ENCODE data around the gene TNFSF9. TPM values are rescaled to one million over a fixed set of nuclear protein-coding genes. Genes with fewer than 3 reads are reported as not detected.
A peak's percentile ranks its signal among the peaks of the same experiment; 100 is the strongest.

Gene TNFSF9
- total RNA-seq, 6 donors from 2014 or later, result 6.3 to 11.6 (median 8.4) TPM

DNA sequence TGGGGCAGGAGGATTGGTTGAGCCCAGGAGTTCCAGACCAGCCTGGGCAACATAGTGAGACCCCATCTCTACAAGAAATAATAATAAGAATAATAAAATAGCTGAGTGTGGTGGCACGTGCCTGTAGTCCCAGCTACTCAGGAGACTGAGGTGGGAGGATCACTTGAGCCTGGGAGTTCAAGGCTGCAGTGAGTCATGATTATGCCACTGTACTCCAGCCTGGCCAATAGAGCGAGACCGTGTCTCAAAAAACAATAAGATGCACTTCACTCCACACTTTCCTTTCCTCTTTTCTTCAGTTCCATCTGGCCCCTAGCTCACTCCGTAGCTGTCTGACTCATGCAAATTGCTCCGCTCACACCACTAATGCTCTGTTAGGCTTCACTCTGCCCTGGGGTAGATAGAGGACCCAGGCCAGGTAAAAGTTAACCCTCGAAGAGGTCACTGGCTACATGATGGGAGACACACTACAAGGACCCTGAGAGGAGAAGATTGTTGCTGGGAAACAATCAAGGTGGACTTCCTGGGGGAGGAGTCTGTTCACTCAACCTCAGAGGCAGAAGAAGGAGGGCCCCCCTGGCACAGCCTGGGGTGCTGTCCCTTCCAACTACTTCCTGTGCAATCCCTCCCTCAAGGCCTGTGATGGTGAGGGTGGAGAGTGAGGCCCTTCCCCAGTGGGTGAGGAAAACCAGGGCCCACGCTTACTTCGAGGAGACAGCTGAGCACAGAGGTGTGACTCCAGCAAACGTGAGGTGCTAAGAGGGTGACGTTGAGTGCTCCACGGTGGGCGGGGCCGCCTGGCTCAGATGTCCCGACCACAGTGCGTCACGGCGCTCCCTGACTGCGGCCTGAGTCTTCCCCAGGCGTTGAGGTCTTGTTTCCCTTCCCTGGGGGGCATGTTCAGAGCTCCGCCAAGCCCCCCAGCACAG is 8.8 kb upstream of the TNFSF9 start:
- no peaks in the 10 kb centered on the region for H3K9me3 ChIP-seq
- no peaks in the 10 kb centered on the region for H3K27me3 ChIP-seq
- no peak overlapping the region for H3K4me3 ChIP-seq
- 60 to 63% methylated on average over 15 to 20 of the region's 20 CpGs for WGBS, 2 donors
- peak; percentile 41 to 58 for ATAC-seq (ENCODE audit: low FRiP score in 2 of 2)
- TF ChIP-seq POLR2A (IDR thresholded peaks at IDR 0.05) (peak in 1 of 4 donors; percentile 20), EP300 (IDR thresholded peaks at IDR 0.05) (no peak), POLR2AphosphoS5 (IDR thresholded peaks at IDR 0.05) (peak in 1 of 2 donors; percentile 14)
- H3K4me1 ChIP-seq, result peaks cover 10 to 21% (median 15%) of the 10 kb centered on the region in 4 donors
- peak overlapping the region in 1 of 4 donors; percentile 4 for H3K27ac ChIP-seq
- H3K36me3 ChIP-seq, result no peaks in the 10 kb centered on the region
- DNase-seq, result peak; percentile 58 to 87

DNA sequence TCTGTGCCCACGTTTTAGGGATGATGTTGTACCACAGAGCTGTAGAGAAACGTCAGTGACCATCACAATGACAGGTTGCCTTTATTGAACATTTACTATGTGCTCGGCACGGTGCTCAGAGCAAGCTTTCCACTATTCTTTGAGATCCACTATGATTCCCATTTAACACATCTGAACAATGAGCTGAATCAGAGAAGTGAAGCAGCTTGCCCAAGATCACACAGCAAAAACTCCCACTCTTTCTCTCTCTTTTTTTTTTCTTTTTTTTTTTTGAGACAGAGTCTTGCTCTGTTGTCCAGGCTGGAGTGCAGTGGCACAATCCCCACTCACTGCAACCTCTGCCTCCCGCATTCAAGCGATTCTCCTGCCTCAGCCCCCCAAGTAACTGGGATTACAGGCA is 8.1 kb upstream of the TNFSF9 start:
- Histone ChIP-seq H3K36me3 (no peaks in the 10 kb centered on the region), H3K9me3 (no peaks in the 10 kb centered on the region), H3K27ac (peak overlapping the region in 1 of 4 donors; percentile 4), H3K27me3 (no peaks in the 10 kb centered on the region), H3K4me3 (no peak overlapping the region), H3K4me1 (peaks cover 7 to 13% (median 11%) of the 10 kb centered on the region in 4 donors)
- 80 to 82% methylated on average over 6 of the region's 6 CpGs for WGBS, 2 donors
- ATAC-seq (ENCODE audit: low FRiP score in 2 of 2), result no peak
- no peak for TF ChIP-seq POLR2A (IDR thresholded peaks at IDR 0.05)
- no peak for TF ChIP-seq EP300 (IDR thresholded peaks at IDR 0.05)
- TF ChIP-seq, protein P1, sequence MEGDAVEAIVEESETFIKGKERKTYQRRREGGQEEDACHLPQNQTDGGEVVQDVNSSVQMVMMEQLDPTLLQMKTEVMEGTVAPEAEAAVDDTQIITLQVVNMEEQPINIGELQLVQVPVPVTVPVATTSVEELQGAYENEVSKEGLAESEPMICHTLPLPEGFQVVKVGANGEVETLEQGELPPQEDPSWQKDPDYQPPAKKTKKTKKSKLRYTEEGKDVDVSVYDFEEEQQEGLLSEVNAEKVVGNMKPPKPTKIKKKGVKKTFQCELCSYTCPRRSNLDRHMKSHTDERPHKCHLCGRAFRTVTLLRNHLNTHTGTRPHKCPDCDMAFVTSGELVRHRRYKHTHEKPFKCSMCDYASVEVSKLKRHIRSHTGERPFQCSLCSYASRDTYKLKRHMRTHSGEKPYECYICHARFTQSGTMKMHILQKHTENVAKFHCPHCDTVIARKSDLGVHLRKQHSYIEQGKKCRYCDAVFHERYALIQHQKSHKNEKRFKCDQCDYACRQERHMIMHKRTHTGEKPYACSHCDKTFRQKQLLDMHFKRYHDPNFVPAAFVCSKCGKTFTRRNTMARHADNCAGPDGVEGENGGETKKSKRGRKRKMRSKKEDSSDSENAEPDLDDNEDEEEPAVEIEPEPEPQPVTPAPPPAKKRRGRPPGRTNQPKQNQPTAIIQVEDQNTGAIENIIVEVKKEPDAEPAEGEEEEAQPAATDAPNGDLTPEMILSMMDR (IDR thresholded peaks at IDR 0.05), result no peak
- no peak for TF ChIP-seq POLR2AphosphoS5 (IDR thresholded peaks at IDR 0.05)
- no peak for DNase-seq

DNA sequence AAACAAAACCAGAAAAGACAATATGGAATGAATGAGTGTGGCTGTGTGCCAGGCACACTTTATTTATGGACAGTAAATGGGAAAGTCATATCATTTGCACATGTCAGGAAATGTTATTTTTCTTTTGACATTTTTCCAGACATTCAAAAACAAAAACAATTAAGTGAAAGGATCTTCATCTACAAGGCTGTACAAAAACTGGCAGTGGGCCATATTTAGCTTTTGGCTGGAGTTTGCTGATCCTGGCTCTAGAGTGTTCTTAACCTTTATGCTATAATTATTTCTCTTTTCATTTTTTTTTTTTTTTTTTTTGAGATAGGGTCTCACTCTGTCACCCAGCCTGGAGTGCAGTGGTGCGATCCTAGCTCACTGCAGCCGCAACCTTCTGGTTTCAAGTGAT is 6.5 kb upstream of the TNFSF9 start:
- no peak overlapping the region for H3K4me3 ChIP-seq
- H3K36me3 ChIP-seq, result no peaks in the 10 kb centered on the region
- 65 to 80% methylated on average over 2 of the region's 2 CpGs for WGBS, 2 donors
- no peaks in the 10 kb centered on the region for H3K9me3 ChIP-seq
- DNase-seq (no peak), ATAC-seq (ENCODE audit: low FRiP score in 2 of 2) (no peak)
- TF ChIP-seq POLR2A (IDR thresholded peaks at IDR 0.05) (no peak), POLR2AphosphoS5 (IDR thresholded peaks at IDR 0.05) (no peak), EP300 (IDR thresholded peaks at IDR 0.05) (no peak)
- TF ChIP-seq, protein P1 (IDR thresholded peaks at IDR 0.05), result no peak
- H3K27me3 ChIP-seq, result no peaks in the 10 kb centered on the region
- H3K4me1 ChIP-seq, result peaks cover 0 to 10% (median 5%) of the 10 kb centered on the region in 4 donors
- H3K27ac ChIP-seq, result no peak overlapping the region

DNA sequence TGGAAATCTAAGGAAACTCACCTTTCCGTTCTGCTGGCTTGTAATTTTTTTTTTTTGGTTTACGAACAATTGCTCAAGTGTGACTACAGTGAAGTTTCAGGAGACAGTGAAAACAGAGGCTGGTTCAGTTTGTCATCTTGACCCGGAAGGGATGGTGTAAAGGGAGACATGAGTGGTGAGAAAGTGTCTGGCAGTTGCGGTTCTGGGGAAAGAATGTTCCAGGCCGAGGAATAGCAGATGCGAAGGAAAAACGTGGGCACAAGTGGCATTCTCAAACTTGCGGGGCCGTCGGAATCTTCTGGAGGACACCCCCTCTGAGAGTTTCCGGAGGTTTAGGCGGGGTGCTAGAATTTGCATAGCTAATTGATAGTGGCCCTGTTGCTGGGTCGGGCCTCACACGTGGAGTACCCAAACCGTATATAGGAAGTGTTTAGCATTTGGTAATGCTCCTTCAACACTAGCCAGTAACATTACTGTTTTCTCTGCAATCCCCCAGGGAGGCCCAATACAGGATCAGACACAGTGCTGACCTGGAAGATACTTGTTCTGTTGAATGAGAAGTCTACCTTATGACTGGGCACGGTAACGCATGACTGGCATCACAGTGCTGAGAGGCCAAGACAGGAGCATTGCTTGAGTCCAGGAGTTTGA is 2.8 kb upstream of the TNFSF9 start:
- ATAC-seq (ENCODE audit: low FRiP score in 2 of 2) (no peak), DNase-seq (no peak)
- H3K4me3 ChIP-seq, result no peak overlapping the region
- H3K27me3 ChIP-seq, result no peaks in the 10 kb centered on the region
- H3K9me3 ChIP-seq, result no peaks in the 10 kb centered on the region
- H3K36me3 ChIP-seq, result no peaks in the 10 kb centered on the region
- 80% methylated on average over 17 of the region's 17 CpGs for WGBS, 2 donors
- H3K4me1 ChIP-seq, result peaks cover 16 to 38% (median 28%) of the 10 kb centered on the region in 4 donors
- H3K27ac ChIP-seq, result no peak overlapping the region
- TF ChIP-seq POLR2AphosphoS5 (IDR thresholded peaks at IDR 0.05) (no peak), EP300 (IDR thresholded peaks at IDR 0.05) (no peak)

DNA sequence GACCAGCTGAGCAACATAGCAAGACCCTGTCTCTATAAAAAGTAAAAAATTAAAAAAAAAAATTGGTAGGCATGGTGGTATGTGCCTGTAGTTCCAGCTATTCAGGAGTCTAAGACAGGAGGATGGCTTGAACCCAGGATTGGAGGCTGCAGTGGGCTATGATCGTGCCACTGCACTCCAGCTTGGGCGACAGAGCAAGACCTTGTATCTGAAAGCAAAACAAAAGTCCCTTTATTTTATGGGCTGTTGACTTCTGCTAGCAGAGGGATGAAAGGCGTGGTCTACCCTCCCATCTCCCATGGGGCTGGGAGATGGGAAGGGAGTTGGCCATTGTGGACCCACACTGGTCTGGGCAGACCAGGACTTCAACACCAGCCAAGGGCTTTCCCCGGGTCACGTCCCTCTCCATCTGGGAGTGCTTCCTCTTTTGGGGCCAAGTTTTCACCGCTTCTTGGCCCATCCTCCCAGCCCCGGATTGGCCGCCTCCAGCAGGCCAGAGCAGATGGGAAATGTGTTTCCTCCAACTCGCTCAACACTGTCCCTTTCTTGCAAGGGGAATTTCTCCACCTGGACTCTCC is 2.2 kb upstream of the TNFSF9 start:
- 38 to 48% methylated on average over 9 of the region's 9 CpGs for WGBS, 2 donors
- DNase-seq (peak in 1 of 2 donors; percentile 56), ATAC-seq (ENCODE audit: low FRiP score in 2 of 2) (peak; percentile 34 to 59)
- Histone ChIP-seq H3K4me1 (peaks cover 16 to 40% (median 29%) of the 10 kb centered on the region in 4 donors), H3K27me3 (no peaks in the 10 kb centered on the region), H3K4me3 (no peak overlapping the region), H3K27ac (no peak overlapping the region), H3K36me3 (no peaks in the 10 kb centered on the region), H3K9me3 (no peaks in the 10 kb centered on the region)
- TF ChIP-seq POLR2AphosphoS5 (IDR thresholded peaks at IDR 0.05), result no peak
- TF ChIP-seq EP300 (IDR thresholded peaks at IDR 0.05), result no peak
- no peak for TF ChIP-seq POLR2A (IDR thresholded peaks at IDR 0.05)
- TF ChIP-seq, protein P1 (IDR thresholded peaks at IDR 0.05), result no peak

All from upper lobe of left lung (tissue), 6 donors.